GM18867 (cell line): ENCODE results near the gene CHCHD5.
A peak's percentile ranks its signal among the peaks of the same experiment; 100 is the strongest.
"Not testable (repeated sequence)": the region's sequence is repeated elsewhere in the genome, so short reads cannot be mapped to it uniquely, and the experiment has no call there.

Source experiments
- ATAC-seq: cut with Tn5 transposase; IDR thresholded peaks from one replicate; pipeline ENCODE4 v1.9.1; 2021; ENCODE audit warnings: mild to moderate bottlenecking, moderate library complexity; ENCODE audit not compliant: unreplicated experiment

CHCHD5 gene, protein sequence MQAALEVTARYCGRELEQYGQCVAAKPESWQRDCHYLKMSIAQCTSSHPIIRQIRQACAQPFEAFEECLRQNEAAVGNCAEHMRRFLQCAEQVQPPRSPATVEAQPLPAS

GRCh38 chr2:112584134-112584890 is at the start of gene CHCHD5:
CHCHD5 (plus strand) TSS chr2:112584609; CDS start chr2:112584648, 39 bp downstream.
- peak; percentile 84 for ATAC-seq

DNA sequence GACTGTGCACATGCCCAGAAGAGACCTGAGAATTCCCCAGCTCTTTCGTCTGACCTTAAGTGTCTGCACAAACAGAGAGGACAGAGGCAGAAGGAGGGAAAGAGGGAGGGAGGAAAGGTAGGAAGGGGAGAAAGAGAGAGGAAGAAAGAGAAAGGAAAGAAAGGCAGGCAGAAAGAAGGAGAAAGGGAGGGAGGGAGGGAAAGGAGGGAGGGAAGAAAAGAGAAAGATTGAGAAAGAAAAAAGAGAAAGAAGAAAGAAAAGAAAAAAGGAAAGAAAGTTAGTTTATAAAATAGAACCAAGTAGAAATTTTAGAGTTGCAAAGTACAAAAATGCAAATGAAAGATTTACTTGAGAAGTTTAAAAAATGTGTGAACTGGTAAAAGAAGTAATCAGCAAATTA is 49.6 kb upstream of the CHCHD5 start:
- ATAC-seq: no peak

DNA sequence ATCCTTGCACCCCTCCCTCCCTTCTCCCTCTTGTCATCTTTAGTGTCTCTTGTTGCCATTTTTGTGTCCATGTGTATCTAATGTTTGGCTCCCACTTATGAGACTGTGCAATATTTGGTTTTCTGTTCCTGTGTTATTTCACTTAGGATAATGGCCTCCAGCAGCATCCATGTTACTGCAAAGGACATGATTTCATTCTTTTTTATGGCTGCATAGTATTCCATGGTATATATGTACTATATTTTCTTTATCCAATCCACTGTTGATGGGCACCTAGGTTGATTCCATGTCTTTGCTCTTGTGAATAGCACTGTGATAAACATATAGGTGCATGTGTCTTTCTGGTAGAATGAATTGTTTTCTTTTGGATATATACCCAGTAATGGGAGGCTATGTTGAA is 47.7 kb upstream of the CHCHD5 start:
- not testable (repeated sequence) for ATAC-seq

DNA sequence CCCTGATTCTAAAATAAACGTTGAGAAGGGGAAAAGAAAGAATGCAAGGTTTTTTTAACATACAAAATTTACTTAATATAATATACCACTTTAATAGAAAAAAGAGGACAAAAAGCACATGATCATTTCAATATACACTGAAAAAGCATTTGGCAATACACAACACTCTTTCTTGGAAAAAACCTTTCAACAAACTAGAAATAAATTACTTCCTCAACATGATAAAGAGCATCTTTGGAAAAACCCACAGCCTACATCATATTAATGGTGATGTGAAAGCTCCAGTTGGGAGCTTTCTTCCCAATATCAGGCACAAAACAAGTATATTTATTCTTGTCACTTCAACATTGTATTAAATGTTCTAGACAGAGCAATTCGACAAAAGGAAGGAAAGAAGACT is 45.1 kb upstream of the CHCHD5 start:
- no peak for ATAC-seq

GRCh38 chr2:112540906-112541305 is 43.5 kb upstream of the CHCHD5 start:
- ATAC-seq: no peak

GRCh38 chr2:112541315-112542122 is 42.9 kb upstream of the CHCHD5 start:
- ATAC-seq: peak; percentile 58

- ATAC-seq: peak; percentile 81
These were observed 42.1 kb upstream of the CHCHD5 start, which contains the start of gene POLR1B for GRCh38 chr2:112542123-112542983. POLR1B (plus strand) TSS chr2:112542465; CDS start chr2:112542495, 30 bp downstream.

DNA sequence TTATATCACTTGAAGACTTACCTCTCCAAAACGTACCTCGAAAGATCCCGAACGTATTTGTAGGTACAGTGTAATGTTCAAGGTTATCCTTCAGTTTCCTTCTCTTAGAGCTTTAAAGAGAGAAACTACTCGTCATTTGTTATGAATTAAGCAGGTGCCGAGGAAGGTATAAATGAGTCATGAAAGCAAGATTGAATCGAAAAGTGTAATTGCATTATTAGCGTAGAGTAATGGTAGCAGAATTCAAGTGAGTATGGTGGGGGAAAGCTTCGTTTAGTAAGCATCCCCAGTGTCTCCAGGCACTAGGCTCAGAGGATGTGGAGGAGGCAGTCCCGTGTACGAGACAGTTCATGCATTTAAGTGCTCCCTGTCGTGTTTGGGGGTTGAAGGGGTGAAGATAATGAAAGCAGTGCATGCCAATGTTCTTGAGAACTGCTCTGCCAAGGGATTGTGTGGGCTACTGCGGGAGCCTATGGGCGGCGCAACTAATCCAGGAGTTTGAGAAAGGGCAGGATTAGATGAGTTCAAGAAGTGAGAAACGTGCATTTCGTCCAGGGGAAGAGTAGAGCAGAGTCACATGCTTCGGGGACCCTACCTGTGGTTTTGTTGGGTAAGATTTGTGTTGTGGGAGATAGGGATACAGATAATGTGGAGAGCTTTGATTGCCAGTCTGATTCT is 41.3 kb upstream of the CHCHD5 start:
- no peak for ATAC-seq

- ATAC-seq: no peak
These were observed 37.1 kb upstream of the CHCHD5 start for GRCh38 chr2:112547333-112547732.

GRCh38 chr2:112548980-112549379 is 35.4 kb upstream of the CHCHD5 start:
- no peak for ATAC-seq

GRCh38 chr2:112566104-112566503 is 18.3 kb upstream of the CHCHD5 start:
- ATAC-seq: no peak

- ATAC-seq: not testable (repeated sequence)
These were observed 17.9 kb upstream of the CHCHD5 start for GRCh38 chr2:112566508-112566907.

DNA sequence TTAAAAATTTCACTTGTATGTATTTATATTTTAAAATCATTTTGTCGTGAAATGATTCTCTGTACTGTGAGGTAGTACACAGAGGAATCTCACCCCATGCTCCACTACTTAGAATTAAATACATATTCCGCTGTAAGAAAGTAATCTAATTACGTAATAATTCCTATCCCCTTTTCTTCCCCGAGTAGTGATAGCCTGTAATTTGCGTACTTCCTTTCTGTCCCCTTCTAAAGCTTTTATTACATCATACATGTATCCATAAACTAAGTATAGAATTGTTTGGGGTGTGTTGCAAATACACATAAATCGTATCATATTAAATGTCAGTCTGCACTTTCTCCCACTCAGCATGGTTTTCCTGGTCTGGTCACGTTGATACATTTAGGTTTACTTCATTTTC is 12.4 kb upstream of the CHCHD5 start:
- ATAC-seq: no peak

GRCh38 chr2:112577756-112578155 is 6.7 kb upstream of the CHCHD5 start:
- ATAC-seq: no peak

GRCh38 chr2:112579241-112579640 is 5.2 kb upstream of the CHCHD5 start:
- no peak for ATAC-seq

- ATAC-seq: no peak
These were observed 4.3 kb upstream of the CHCHD5 start for GRCh38 chr2:112580084-112580483.

DNA sequence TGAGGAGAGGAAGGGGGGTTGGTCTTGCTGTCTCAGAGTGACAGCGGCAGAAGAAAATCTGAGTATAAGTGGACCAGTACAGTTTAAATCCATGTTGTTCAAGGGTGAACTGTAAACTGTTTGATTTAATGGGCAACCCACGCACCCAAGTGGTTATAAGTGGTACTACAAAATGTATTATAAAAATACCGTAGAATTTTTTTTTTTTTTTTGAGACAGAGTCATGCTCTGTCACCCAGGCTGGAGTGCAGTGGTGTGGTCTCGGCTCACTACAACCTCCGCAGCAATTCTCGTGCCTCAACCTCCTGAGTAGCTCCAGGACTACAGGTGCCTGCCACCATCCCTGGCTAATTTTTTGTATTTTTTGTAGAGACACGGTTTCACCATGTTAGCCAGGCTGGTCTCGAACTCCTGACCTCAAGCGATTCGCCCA is 2.1 kb upstream of the CHCHD5 start:
- no peak for ATAC-seq

- no peak for ATAC-seq
These were observed 794 bp upstream of the CHCHD5 start for GRCh38 chr2:112583497-112584133.

- no peak for ATAC-seq
These were observed 462 bp downstream of the CHCHD5 start for GRCh38 chr2:112584891-112585250.

- ATAC-seq: no peak
These were observed 991 bp downstream of the CHCHD5 start for GRCh38 chr2:112585400-112585799.
